HG02973 (cell line): Measurements from ENCODE around the gene SMIM10L1.
A peak's percentile ranks its signal among the peaks of the same experiment; 100 is the strongest.

Experiments used
- ATAC-seq: cut with Tn5 transposase; IDR thresholded peaks from one replicate; pipeline ENCODE4 v1.9.1; 2021; ENCODE audit warnings: moderate library complexity; ENCODE audit not compliant: unreplicated experiment

Gene SMIM10L1

DNA sequence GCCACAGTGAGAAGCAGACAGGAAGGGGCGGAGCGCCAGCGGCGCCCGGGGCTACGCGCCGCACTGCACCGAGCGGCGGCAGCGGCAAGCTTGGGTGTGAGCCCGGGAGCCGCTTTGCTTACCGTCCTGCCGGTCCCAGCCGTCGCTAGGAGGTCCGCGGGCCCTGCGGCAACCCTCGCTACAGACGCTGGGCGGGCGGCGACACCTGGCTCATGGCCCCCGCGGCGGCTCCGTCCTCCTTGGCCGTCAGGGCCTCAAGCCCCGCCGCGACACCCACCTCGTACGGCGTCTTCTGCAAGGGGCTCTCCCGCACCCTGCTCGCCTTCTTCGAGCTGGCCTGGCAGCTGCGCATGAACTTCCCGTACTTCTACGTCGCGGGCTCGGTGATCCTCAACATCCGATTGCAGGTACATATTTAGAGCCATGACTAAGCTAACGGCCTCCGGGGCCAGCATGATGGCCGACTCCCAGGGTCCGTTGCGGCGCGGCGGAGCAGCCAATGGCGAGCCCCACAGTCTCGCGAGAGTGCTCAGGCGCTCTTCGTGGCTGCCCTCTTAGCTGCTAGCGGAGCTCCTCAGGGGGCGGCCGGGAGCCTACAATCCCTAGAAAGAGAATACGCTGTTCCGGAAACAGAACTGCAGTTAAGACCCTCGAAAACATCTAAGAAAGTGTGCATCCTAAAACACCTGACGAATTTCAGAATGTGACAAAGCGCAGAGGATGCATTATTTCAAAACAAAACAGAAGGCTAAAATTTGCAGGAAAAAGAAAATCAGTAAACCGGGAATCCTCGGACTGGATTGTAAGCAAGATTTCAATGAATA lies at the start of gene SMIM10L1:
TSS of gene SMIM10L1 (plus strand) at position 50 of the 824 bp plus-strand sequence. CDS start at position 213, 163 bp downstream.
- ATAC-seq = peak; percentile 97

DNA sequence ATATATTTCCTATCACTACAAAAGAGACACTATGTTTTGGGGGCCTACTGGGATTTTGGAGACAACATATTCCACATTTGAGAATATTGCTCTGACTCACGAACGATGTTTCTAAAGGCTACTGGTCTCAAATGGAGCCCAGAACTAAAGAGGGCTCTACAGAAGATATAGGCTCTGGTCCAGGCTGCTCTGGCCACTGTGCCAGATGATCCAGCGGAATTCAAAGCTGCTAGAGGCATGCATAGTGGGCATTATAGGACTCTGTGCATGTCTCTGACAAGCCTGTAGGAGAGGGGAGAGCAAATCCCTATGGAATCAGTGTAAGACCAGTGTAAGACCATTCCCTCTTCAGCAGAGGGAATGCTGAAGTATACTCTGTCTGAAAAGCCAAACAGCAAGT lies 40.6 kb upstream of the SMIM10L1 start:
- no peak for ATAC-seq

- no peak for ATAC-seq
These were observed 40.0 kb upstream of the SMIM10L1 start for GRCh38 chr12:11130999-11131398.

DNA sequence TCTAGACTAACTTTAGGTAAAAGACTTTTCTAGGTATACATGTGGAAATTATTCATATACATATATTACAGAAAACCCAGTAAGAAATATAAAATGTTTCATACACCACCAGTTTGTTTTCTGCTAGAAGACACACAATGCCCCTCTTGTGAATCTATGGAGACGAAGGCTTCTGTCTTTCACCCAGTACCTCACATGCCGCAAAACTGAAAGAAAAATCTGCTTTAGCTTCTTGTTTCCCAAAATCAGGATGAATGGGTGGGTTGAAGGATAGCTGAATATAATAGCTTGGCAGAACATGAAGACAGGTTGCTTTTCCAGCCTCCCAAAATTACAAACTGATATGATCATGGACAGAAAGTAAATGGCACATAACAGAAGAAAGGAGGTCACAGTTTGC lies 37.8 kb upstream of the SMIM10L1 start:
- ATAC-seq = no peak

GRCh38 chr12:11133816-11134215 lies 37.2 kb upstream of the SMIM10L1 start:
- ATAC-seq = no peak

GRCh38 chr12:11134305-11134704 lies 36.7 kb upstream of the SMIM10L1 start, which contains the start of gene TAS2R30:
TSS of gene TAS2R30 (minus strand) at chr12:11134644. CDS start at chr12:11134244, 400 bp downstream.
- ATAC-seq = no peak

GRCh38 chr12:11136075-11136474 lies 34.9 kb upstream of the SMIM10L1 start:
- ATAC-seq = no peak

- no peak for ATAC-seq
These were observed 27.6 kb upstream of the SMIM10L1 start for GRCh38 chr12:11143352-11143751.

- no peak for ATAC-seq
These were observed 26.7 kb upstream of the SMIM10L1 start for GRCh38 chr12:11144297-11144696.

GRCh38 chr12:11147420-11147819 lies 23.6 kb upstream of the SMIM10L1 start:
- no peak for ATAC-seq

DNA sequence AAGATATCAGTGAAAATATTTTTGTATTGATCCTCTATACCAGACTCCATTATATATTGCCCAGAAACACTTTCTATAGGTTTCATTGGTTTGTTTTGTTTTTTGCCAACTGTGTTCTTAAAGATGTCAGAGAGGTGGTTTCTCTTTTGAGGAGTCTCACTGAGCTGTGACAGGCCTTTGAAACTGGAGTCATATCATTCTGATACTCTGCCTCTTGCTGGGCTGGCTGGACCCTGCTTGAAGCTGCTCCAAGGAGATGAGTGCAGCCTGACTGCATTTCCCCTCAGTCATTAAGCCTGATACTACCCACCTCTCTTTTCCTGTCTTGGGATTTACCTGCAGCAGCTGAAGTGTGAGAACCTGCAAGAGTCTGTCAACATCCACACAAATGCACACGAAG lies 20.2 kb upstream of the SMIM10L1 start:
- no peak for ATAC-seq

DNA sequence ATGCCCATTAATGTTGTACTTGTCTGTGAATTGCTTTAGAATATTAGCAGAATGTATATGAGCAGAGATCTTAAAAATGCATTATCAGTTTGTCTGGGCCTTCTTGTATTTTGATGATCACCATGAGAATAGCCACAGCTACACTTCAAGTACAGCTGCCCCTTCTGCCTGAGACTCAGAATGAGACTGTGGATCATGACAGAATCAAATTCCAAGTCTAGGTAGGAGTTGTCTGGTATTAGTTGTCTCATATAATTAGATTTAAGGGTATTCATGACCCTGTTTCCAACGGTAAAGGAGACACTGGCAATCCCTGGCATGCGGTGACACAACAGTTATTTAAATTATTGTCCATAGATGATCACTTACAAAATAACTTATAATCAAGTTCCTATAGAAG lies 18.3 kb upstream of the SMIM10L1 start:
- ATAC-seq = no peak

GRCh38 chr12:11154400-11154925 lies 16.5 kb upstream of the SMIM10L1 start:
- ATAC-seq = no peak

- no peak for ATAC-seq
These were observed 12.0 kb upstream of the SMIM10L1 start for GRCh38 chr12:11158885-11159444.

DNA sequence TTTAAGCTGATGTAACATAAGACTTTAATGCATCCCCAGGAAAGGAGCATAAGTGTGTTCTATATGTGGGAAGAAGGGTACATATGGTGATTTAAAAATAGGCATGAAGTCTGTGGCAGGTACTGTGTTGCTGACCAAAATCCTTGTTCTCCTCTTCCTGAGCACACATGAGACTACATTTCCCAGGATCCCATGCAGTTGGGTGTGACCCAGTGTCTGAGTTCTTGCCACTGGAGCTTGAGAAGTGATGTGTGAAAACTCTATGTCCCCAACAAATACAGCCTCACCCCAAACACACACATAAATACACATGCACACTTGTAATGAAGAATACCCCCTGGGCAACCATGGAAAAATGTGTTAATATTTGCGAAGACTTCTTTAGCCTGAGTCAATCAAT lies 8.5 kb upstream of the SMIM10L1 start:
- no peak for ATAC-seq

DNA sequence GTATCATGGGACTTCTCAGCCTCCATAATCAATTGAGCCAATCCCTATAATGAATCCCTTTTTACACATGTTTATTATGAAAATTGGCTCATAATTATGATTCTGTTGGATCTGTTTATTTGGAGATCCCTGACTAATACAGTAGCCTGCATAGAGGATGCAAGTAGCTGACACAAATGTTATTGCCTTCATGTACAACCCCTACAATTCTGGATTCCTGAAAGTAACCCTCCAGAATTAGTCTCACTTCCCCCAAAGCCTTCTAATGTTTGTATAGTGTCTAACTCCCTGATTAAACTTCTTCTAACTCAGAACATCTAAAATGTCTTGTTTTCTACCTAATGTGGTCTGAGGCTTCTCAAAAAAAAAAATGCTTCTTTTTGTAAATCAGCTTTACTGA lies 6.6 kb upstream of the SMIM10L1 start:
- ATAC-seq = no peak

DNA sequence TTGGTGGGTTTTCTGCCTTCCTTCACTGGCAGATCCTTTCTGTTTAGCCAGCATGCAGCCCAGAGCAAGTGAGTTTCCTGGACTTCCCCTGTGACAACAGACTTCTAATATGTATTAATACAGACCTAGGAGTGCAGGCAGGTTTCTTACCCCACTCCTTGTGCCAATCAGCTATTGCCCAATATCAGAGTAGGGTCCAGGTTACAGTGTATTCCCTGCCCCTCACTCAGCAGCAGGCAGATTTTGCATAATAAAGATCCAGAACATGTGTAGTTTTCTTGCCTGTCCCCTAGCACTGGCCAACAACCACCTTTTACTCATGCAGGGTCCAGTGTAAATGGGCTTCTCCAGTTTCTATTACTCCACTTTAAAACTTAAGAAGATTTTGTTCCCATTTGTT lies 4.7 kb upstream of the SMIM10L1 start:
- ATAC-seq = no peak

GRCh38 chr12:11170810-11171144 lies 217 bp upstream of the SMIM10L1 start:
- ATAC-seq = no peak

DNA sequence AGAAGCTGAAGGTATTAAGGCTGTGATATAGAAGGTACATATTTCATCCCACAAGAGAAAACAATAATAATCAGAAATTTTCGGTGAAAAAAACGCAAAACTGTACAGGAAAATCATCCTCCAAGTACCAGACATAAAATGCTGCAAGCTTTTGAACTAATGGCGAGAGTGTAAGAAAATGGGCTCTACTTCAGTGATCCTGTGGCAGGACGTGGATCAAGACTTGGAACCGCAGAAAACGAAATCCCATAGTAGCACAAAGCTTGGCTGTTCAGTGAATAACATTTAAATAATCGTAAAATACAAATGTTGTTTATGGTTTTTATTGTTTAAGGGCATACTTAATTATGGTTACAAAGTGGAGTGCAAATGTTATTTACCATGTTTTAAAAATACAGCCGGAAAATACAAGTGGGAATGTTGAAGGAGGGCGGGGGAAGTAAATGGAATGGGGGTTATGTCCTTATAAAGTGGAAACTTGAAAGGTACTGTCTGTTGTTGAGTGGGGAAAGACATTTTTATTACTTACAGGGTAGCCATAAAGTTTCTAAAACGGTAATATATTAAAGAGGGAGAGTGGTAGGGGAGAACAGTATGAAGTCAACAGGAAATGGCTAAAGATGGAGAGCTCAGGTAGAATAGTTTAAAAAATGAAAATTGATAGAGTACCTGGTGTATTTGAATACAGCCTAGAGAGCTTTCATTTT lies 1.1 kb downstream of the SMIM10L1 start:
- no peak for ATAC-seq

DNA sequence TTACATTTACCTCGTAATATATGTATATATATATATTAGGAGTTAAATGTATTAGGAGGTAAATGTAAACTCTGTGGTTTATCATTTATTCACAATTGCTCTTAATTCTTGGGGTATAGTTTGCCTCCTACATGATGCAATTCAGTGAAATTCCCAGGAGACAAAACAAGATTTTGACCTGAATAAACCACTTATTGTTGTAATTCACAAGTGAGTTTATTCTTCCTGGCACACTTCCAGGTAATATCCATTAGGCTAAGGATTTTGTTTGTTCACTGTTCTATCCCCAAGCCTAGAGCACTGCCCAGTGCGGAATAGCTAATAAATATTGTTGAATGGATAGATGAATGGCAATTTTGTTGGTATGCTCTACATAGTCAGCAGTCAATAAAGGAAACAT lies 3.0 kb downstream of the SMIM10L1 start:
- ATAC-seq = no peak

DNA sequence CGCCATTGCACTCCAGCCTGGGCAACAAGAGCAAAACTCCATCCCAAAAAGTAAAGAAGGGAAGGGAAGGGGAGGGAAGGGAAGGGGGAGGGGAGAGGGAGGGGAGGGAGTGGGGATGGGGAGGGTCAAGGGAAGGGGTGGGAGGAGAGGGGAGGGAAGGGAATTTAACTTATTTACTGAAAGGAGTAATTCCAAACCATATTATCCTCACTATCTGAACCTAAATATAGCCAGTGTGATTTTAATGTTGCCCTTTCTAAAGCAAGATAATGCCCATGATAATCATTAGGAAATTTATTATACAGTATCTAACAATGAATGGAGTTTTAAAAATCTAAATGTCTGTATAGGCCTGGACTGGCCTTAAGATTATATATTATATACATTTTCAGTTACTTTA lies 7.3 kb downstream of the SMIM10L1 start:
- ATAC-seq = no peak

- ATAC-seq = no peak
These were observed 11.5 kb downstream of the SMIM10L1 start for GRCh38 chr12:11182529-11182928.
